SK-N-MC (cell line): ENCODE results near the gene NKAIN2.

Experiments used
- EZH2 ChIP-seq: fragments of 200-600 bp; sonication (generic); IDR thresholded peaks from one replicate; pipeline ENCODE4 v1.6.1; 2017; ENCODE audit warnings: antibody characterized with exemption
- FOXP2 ChIP-seq: optimal IDR thresholded peaks from 2 replicates; pipeline ENCODE3; 2011; ENCODE audit warnings: mild to moderate bottlenecking, moderate library complexity; ENCODE audit not compliant: insufficient read depth; ENCODE audit errors: extremely low read length, control extremely low read depth
- POLR2AphosphoS5 ChIP-seq: IDR thresholded peaks from 2 replicates; pipeline ENCODE4 v1.6.1; 2012; ENCODE audit warnings: mild to moderate bottlenecking, low read depth, low read length, borderline replicate concordance

GRCh38 chr6:124371974-124372475 is 568.4 kb downstream of the NKAIN2 start:
- no peak for TF ChIP-seq POLR2AphosphoS5
- TF ChIP-seq EZH2 = no peak
- no peak for TF ChIP-seq FOXP2
